Cardiac fibroblast (primary cell): ENCODE measurements around the gene FBXW4.

ENCODE experiments used
- DNase-seq, 2 donors: peaks; one replicate each; pipeline versions ENCODE4 v3.0.0 to v3.0.0-alpha.2; 2010; ENCODE audit warnings: low read depth in 2 of 2
- H3K4me3 ChIP-seq, 2 donors: replicated peaks in 1 of 2; 1 replicate in 1 of 2; 2 replicates in 1 of 2; pipeline ENCODE4 v1.5.1; 2011; ENCODE audit warnings: low read depth in 2 of 2, low read length in 2 of 2, mild to moderate bottlenecking in 2 of 2, moderate library complexity in 1 of 2
- CTCF ChIP-seq: IDR thresholded peaks from one replicate; pipeline ENCODE4 v1.5.1; 2011; ENCODE audit warnings: low read depth, mild to moderate bottlenecking, low read length, inconsistent platforms

Gene FBXW4

GRCh38 chr10:101569622-101570427 is 125.1 kb downstream of the FBXW4 start:
- peak overlapping the region; percentile 63 to 66 for H3K4me3 ChIP-seq
- TF ChIP-seq CTCF = peak; percentile 50
- peak; percentile 69 to 75 for DNase-seq

GRCh38 chr10:101569323-101569621 is 125.7 kb downstream of the FBXW4 start:
- no peak for TF ChIP-seq CTCF
- no peak for DNase-seq
- H3K4me3 ChIP-seq = no peak overlapping the region

- no peak for DNase-seq
- H3K4me3 ChIP-seq = no peak overlapping the region
- no peak for TF ChIP-seq CTCF
These were observed 126.8 kb downstream of the FBXW4 start for GRCh38 chr10:101568054-101568745.

GRCh38 chr10:101567165-101568006 is 127.6 kb downstream of the FBXW4 start:
- no peak overlapping the region for H3K4me3 ChIP-seq
- TF ChIP-seq CTCF = no peak
- no peak for DNase-seq

GRCh38 chr10:101566333-101567164 is 128.4 kb downstream of the FBXW4 start:
- DNase-seq = no peak
- H3K4me3 ChIP-seq = peak overlapping the region; percentile 17 to 24
- TF ChIP-seq CTCF = peak; percentile 4

- no peak overlapping the region for H3K4me3 ChIP-seq
These were observed 129.0 kb downstream of the FBXW4 start for GRCh38 chr10:101565936-101566332.

More at GRCh38 chr10:101565936-101566332, 129.0 kb downstream of the FBXW4 start:
- no peak for DNase-seq
- no peak for TF ChIP-seq CTCF
